ENCODE data around the gene CDK12.

- TF ChIP-seq CTCF (IDR thresholded peaks at IDR 0.05) (no peak), POLR2A (IDR thresholded peaks at IDR 0.05) (no peak)
Measured at GRCh38 chr17:39578272-39578671, 117.0 kb downstream of the CDK12 start.

Measured in adrenal gland (tissue), 5 donors.